Stimulated activated CD4-positive, alpha-beta T cell treated with anti-CD3 and anti-CD28 coated beads, TNF-alpha, amount 100 ng/mL, for 4 hours (primary cell): Measurements from ENCODE around the gene SMCP.
A peak's percentile ranks its signal among the peaks of the same experiment; 100 is the strongest.

ENCODE experiments used
- DNase-seq, 3 experiments: peaks; one replicate each; pipeline ENCODE4 v3.0.0-alpha.2; 2020; ENCODE audit warnings: low read depth in 3 of 3

The SMCP gene

DNA sequence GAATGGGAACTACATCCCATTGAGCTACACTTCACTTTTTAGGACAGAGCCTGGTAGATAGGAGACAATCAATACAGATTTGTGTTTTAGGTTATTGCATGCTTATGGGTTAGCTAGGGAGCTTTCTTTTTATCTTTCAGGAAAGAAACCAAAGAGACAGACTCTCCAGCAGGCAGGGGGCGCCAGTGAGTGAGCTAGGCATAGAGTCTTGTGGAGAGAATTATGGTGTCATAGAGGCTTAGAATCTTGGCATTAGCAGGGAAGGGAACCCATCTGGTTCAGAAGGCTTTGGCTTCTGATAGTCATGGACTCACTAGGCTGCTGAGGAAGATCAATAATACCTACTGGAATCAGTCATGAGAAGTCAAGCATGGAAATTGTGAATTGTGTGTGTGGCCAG is at the start of gene SMCP:
SMCP (plus strand) TSS at position 281 of the 400 bp plus-strand sequence. CDS start 6,101 bp downstream, outside the sequence.
- DNase-seq, result no peak

DNA sequence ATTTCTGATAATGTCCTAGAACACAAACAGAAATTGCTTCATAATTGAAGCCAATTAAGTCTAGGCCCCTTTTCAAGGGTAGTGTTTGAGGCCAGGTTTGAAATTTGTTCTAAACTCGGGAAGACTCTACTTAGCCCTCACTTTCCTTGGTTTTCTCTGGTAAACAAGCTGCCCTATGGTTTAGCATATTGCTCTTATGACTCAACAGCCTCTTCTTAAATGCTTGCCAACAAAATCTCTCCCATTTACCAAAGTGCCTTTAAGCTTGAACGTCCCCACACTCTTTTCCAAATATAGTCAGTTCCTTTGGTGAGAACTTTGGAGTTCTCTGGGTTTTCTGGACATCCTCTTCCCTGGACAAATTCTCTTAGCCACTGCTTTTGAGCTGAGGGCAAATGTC is 41.3 kb upstream of the SMCP start:
- no peak for DNase-seq

DNA sequence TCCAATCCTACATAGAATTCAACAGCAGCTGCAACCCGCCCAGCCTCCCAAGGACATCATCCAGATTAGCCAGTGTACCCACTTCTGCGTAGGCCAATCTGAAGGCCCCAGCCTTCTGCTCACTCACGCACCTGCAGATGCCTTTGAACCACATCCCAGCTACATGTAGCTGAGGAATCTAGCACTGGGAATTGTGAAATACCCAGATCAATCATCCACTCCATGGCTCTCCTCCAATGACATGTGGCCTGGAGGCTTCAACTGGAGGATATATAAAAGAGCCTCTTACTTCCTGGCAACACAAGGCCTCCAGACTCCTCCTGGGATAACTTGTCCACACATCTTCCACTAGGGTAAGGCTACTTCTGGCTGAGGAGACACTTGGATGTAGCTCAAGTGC is 35.6 kb upstream of the SMCP start, which contains the start of gene LCE6A:
LCE6A (plus strand) TSS at position 301 of the 400 bp plus-strand sequence. CDS start 665 bp downstream, outside the sequence.
- no peak for DNase-seq

DNA sequence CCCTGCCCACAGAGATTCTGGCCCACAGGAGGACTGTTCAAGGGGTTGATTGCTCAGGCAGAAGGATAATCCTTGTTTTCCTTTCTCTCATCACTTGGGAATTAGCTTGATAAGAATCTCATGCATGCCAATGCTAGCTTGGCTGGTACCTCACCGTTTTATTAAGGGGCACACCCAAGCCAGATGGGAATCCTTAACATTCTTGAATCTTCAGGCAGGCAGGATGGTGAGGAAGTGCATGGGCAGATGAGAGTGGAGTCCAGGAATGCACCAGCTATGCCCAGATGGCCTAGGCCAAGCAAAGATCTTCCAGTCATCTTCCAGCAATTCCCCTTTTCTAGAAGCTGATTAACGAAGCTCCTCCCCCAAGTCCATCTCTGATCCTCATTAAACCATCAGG is 22.5 kb upstream of the SMCP start:
- no peak for DNase-seq

- DNase-seq, result no peak
These were observed 20.1 kb upstream of the SMCP start for GRCh38 chr1:152858062-152858461.

GRCh38 chr1:152859696-152860095 is 18.4 kb upstream of the SMCP start, which contains the start of gene LCE7A:
Gene LCE7A (plus strand): TSS chr1:152859996. CDS start chr1:152860698, 702 bp downstream.
- no peak for DNase-seq

GRCh38 chr1:152860129-152860528 is 18.0 kb upstream of the SMCP start:
- DNase-seq, result no peak

DNA sequence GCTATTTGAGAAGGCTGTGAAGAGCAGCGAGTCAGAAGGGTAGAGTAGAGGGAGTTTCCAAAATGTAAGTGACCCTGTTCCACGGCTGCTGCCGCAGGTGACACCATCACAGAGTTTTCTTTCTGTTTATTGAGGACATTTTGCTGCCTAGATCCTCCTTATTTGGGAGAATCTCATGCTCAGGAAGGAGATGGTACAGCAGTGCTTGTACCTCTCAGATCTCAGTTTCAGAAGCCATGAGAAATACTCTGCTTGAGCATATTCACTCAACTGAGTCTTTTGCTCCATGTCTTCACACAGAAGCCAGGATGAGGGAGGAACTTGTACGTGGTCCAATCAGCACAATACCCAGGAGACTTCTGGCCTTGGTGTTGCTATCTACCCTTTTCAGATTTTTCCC is 16.7 kb upstream of the SMCP start:
- no peak for DNase-seq

DNA sequence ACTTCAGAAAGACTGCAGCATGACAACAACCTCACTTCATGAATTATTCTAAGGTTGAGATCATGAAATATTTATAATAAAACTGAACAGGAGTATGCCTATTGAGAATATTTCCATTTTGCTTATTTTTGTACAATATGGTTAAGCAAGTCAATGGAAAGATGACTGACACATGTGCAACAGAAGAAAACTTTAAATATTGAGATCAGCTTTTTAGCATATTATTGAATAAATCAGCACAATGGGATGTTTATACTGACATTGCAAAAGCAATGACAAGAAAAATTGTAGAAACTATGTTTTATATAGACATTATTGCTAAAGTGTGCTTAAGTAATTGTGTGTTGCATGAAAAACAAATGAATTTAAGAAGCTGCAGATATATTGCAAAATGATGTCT is 13.7 kb upstream of the SMCP start:
- no peak for DNase-seq

DNA sequence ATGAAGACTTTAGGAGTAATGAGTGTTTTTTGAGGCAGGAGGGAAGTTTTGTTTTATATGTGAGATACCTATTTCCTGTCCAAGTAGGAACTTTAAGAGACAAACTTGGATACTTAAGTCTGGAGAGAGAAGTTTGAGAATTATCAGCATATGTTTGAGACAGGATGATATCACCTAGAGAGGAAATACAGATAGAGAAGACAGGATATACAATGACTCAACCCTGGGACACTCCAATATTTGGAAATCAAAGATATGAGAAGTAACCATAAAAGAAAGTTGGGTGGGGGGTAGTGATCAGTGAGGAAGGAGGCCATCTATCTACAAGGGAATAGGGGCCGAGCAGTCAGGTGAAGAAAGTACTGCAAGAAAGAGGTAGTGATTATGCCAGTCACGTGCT is 11.8 kb upstream of the SMCP start:
- DNase-seq, result no peak

DNA sequence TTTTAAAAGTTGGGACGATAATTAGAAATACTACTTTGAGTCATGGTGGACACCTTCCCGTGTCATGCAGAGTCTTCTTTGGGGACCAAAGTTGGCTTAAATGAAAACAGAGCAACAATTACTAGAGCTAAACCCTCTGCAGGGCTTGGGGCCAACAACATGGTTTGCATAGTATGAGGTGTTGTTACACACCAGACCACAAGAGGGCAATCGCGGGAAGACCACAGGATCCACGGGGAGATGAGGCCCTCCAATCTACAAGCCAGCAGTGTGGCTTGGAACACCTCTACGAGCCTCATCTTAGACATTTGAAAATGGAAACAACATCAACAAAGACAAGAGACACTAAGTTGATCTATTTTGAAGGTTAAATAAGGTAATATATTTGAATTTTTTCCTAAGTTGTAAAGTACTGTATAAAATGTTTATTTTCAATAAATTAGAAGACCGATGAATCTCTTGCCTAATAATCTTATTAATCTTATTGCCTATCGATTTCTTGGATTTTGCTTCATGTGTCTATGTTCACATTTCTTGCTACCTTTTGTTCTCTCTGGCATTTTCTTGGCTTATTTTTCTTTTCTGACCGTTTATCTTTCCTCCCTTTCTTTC is 8.2 kb upstream of the SMCP start:
- DNase-seq, result peak; percentile 6 to 20 (median 18)

DNA sequence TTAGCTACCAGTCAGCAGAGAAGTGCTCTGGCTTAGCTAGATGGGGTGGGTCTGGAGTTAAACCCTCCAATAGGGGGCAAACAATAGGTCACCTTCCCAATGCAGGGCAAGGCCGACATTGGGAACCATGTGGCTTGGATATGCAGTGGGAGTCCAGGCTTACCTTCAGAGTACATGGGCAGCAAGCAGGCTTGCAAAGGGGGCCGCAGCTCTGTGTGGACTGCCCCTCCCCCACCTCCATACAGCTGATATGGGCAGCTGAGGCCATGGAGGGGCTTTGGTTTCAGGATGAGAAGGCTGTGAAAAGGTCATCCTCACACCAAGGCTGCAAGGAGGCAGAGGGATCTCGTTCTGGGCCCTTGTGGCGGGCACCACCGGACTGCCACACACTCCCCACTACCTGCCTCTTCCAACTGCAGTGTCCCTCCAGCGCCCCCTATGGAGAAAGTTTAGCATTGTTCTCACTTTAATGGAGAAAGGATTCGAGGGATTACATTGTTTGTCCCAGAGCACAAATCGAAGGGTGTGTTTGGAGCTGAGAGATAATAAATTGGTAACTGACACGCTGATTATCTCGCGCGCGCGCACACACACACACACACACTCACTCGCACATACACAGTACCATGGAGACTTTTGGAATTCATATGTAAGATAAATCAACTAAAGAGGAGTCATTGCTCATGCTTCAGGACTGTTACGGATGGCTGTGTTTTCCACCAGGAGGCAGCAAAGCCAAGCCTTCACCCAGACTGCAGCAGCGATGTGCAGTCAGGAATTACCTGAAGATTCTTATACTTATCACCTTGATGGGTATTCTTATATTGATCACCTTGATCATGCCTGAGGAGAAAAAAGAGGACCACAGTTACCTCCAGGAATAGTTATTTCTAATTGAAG is 7.0 kb upstream of the SMCP start:
- DNase-seq, result no peak

GRCh38 chr1:152871731-152872126 is 6.4 kb upstream of the SMCP start:
- no peak for DNase-seq

DNA sequence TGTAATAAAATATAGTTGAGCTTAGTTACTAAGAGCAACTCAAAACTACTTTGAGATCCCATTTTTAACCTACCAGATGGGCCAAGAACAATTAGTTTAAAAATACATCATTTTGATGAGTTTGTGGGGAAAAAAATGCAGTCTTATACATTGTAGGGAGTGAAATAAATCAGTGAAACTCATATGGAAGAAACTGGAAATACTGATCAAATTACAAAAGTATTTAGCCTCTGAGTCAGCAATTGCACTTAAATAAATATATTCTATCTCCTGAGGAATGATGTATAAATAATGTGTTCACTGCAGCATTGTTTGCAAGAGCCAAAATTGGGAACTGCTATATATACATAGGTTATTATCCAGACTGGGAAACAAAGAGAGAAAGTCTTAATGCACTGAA is 4.6 kb upstream of the SMCP start:
- no peak for DNase-seq

- no peak for DNase-seq
These were observed 1.3 kb upstream of the SMCP start for GRCh38 chr1:152876827-152877226.

DNA sequence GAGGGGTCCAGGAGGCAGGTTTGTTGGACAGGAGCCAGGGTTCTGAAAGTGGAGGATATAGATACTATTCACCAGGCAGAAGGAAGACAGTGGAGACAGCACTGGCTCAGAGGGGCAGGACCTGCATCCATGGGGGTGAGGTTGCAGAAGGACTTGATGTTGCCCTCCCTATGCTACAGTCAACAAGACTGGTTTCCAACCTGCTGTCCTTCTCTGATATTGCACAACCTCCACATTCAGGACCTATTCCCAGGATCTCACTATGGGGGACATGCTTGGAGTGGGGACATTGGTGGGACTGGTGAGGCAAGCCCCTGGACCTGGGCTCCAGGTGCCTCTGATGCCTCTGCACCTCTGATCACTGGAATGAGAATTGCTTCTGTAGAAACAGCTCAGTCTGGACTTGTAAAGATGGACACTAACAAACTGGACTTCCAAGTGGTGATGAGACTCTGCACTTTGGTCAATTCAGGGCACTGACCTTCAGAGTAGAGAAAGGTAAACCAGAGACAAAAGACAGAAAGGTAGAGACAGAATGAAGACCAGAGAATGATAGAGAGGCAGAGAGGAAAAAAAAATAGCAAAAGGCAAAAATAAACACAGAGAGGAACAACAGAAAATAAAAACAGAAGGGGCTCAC is 1.6 kb downstream of the SMCP start:
- DNase-seq, result no peak

DNA sequence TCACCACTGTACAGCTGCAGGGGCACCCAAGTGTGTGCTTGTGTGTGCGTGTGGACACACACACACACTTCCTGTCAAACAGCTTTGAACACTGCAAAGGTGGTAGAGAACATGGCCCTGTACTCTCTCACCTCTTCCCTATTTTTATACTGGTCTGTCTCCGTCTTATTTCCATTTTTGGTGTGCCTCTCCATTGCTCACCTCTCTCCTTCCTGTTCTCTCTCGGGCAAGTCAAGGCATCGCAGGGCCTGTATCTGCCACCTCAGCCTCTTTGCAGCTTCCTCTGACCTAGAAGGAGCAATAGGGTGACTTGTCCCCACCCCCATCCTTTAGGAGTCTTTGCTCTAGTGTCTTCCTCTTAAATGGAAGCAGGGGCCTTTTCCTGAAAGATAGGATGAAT is 2.2 kb downstream of the SMCP start:
- no peak for DNase-seq

GRCh38 chr1:152880907-152881306 is 2.8 kb downstream of the SMCP start:
- DNase-seq, result no peak

GRCh38 chr1:152884085-152884484 is 6.0 kb downstream of the SMCP start:
- no peak for DNase-seq

- no peak for DNase-seq
These were observed 6.4 kb downstream of the SMCP start for GRCh38 chr1:152884506-152884905.

DNA sequence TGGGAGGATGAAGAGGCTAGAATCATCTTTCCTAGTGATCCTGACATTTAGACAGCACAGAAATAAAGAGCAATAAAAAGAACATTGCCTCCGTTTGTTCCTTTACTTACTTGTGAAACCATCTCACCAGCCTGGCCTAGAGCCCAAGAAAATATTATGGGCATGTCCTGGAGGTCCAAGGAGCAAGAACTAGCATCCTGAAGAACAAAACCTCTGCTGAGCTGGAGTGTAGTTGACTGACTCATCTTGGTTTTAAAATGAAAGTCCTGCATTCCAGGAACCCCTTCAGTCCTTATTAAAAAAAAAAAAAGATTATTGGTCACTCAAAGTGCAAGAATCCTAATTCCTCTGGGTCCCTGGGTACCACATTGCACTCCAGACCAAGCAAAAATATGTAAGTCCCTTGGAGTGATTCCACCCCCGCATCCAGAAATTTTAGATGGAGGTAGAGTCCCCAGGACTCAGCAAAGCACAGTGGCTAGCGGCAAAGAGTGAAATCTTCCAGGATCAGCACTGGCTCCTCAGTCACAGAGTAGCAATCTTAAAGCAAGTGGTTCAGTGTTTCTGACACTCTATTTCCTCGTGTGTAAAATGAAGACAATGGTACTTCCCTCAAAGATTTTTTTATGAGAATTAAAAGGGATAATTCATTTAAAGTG is 7.0 kb downstream of the SMCP start:
- no peak for DNase-seq

DNA sequence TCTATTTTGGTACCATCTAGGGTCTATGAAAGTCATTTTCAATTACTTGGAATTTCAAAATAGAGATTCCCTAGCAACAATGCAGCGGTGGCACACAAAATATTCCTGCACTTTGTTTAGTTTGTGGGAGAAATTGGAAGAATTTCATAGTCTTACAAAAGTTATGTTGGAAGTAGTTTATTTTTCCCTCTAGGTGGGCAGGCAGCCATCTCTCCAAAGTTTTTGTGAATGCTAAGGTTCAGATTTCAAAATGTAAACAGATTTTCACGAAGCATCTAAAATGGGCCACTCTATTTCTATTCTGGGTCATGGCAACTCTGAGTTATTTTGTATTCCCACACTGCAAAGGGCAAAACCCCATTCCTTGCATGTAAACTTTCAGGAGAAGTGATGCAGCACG is 8.0 kb downstream of the SMCP start:
- no peak for DNase-seq
